HEK293 (cell line): Measurements from ENCODE around the gene NDFIP2.

ENCODE experiments used
- CTCF ChIA-PET: fragments of 350-600 bp; formaldehyde crosslinking; extraction: SDS; loops from one replicate; lab custom pipeline; 2021; ENCODE audit warnings: antibody characterized with exemption; lab: Yijun Ruan, JAX
- POLR2A ChIA-PET: fragments of 300-600 bp; formaldehyde crosslinking; extraction: SDS; loops from one replicate; lab custom pipeline; 2020; ENCODE audit warnings: antibody characterized with exemption, inconsistent platforms; lab: Yijun Ruan, JAX
- H3K27ac ChIP-seq: fragments of 200-500 bp; sonication (Bioruptor generic); 2 replicates; pipeline ENCODE4 v1.5.1; 2014; ENCODE audit warnings: low read depth, low read length, control low read depth, inconsistent platforms; ENCODE audit errors: extremely low read depth
- H3K36me3 ChIP-seq, 2 experiments: fragments of 200-500 bp in 1 of 2; sonication (Bioruptor generic) in 1 of 2; 1 replicate in 1 of 2; 2 replicates in 1 of 2; pipeline ENCODE4 v1.5.1; 2014 to 2017; ENCODE audit warnings: inconsistent platforms in 2 of 2, low read length in 2 of 2; ENCODE audit not compliant: control insufficient read depth in 2 of 2, insufficient read depth in 1 of 2
- H3K4me1 ChIP-seq: fragments of 200-500 bp; sonication (Bioruptor generic); 2 replicates; pipeline ENCODE4 v1.5.1; 2014; ENCODE audit warnings: mild to moderate bottlenecking, low read length, inconsistent platforms; ENCODE audit not compliant: control insufficient read depth, insufficient read depth
- H3K4me3 ChIP-seq: 2 replicates; pipeline ENCODE4 v1.5.1; 2011; ENCODE audit warnings: low read depth, mild to moderate bottlenecking, control low read depth, low read length, moderate library complexity
- H3K9me3 ChIP-seq: fragments of 200-500 bp; sonication (Bioruptor generic); 2 replicates; pipeline ENCODE4 v1.5.1; 2014; ENCODE audit warnings: low read depth, low read length, inconsistent platforms; ENCODE audit not compliant: control insufficient read depth, insufficient read depth
- EGR2 ChIP-seq: fragments of 450-650 bp; formaldehyde crosslinking; IDR thresholded peaks from 2 replicates; pipeline ENCODE4 v1.5.1; 2016; ENCODE audit warnings: low read depth, missing biosample characterization, missing genetic modification characterization
- FEZF1 ChIP-seq: fragments of 450-650 bp; formaldehyde crosslinking; IDR thresholded peaks from 2 replicates; pipeline ENCODE4 v1.5.1; 2016; ENCODE audit warnings: missing biosample characterization, missing genetic modification characterization
- GLIS2 ChIP-seq: fragments of 450-650 bp; formaldehyde crosslinking; IDR thresholded peaks from 2 replicates; pipeline ENCODE4 v1.5.1; 2016; ENCODE audit warnings: missing biosample characterization, missing genetic modification characterization
- MYNN ChIP-seq: fragments of 450-650 bp; formaldehyde crosslinking; IDR thresholded peaks from 2 replicates; pipeline ENCODE4 v1.5.1; 2016; ENCODE audit warnings: missing biosample characterization, missing genetic modification characterization, borderline replicate concordance
- ZNF146 ChIP-seq: fragments of 450-650 bp; formaldehyde crosslinking; IDR thresholded peaks from 2 replicates; pipeline ENCODE4 v1.5.1; 2016; ENCODE audit warnings: missing biosample characterization, missing genetic modification characterization
- ZNF423 ChIP-seq: fragments of 450-650 bp; formaldehyde crosslinking; IDR thresholded peaks from 2 replicates; pipeline ENCODE4 v1.5.1; 2016; ENCODE audit warnings: missing biosample characterization, missing genetic modification characterization
- ZNF555 ChIP-seq: fragments of 450-650 bp; formaldehyde crosslinking; conservative IDR thresholded peaks from 2 replicates; pipeline ENCODE4 v1.5.1; 2017; ENCODE audit warnings: missing biosample characterization, mild to moderate bottlenecking, missing genetic modification characterization, inconsistent platforms
- ZNF585B ChIP-seq: fragments of 450-650 bp; formaldehyde crosslinking; IDR thresholded peaks from 2 replicates; pipeline ENCODE4 v1.5.1; 2016; ENCODE audit warnings: missing biosample characterization, missing genetic modification characterization
- ZNF660 ChIP-seq: fragments of 450-650 bp; IDR thresholded peaks from 2 replicates; pipeline ENCODE4 v1.5.1; 2018; ENCODE audit warnings: missing biosample characterization, mild to moderate bottlenecking, missing genetic modification characterization
- ZNF791 ChIP-seq: fragments of 450-650 bp; formaldehyde crosslinking; IDR thresholded peaks from 2 replicates; pipeline ENCODE4 v1.5.1; 2016; ENCODE audit warnings: missing biosample characterization, missing genetic modification characterization
- ZSCAN30 ChIP-seq: fragments of 450-650 bp; IDR thresholded peaks from 2 replicates; pipeline ENCODE4 v1.5.1; 2018; ENCODE audit warnings: missing biosample characterization, mild to moderate bottlenecking, missing genetic modification characterization, moderate library complexity
- TF ChIP-seq, protein P1 (sequence below): fragments of 450-650 bp; formaldehyde crosslinking; IDR thresholded peaks from 2 replicates; pipeline ENCODE4 v1.5.1; 2016; ENCODE audit warnings: missing biosample characterization, missing genetic modification characterization
- TF ChIP-seq, protein P2 (sequence below): fragments of 450-650 bp; formaldehyde crosslinking; IDR thresholded peaks from 2 replicates; pipeline ENCODE4 v1.5.1; 2016; ENCODE audit warnings: missing biosample characterization, missing genetic modification characterization, borderline replicate concordance
- TF ChIP-seq, protein P3 (sequence below): IDR thresholded peaks from 2 replicates; pipeline ENCODE4 v1.6.1; 2011; ENCODE audit warnings: mild to moderate bottlenecking, low read depth, low read length, borderline replicate concordance
- TF ChIP-seq, protein P4 (sequence below): fragments of 450-650 bp; formaldehyde crosslinking; IDR thresholded peaks from 2 replicates; pipeline ENCODE4 v1.5.1; 2016; ENCODE audit warnings: missing biosample characterization, missing genetic modification characterization
- TF ChIP-seq, protein P5 (sequence below): fragments of 450-650 bp; formaldehyde crosslinking; IDR thresholded peaks from 2 replicates; pipeline ENCODE4 v1.5.1; 2016; ENCODE audit warnings: missing biosample characterization, missing genetic modification characterization
- TF ChIP-seq, protein P6 (sequence below): fragments of 450-650 bp; formaldehyde crosslinking; IDR thresholded peaks from 2 replicates; pipeline ENCODE4 v1.5.1; 2016; ENCODE audit warnings: missing biosample characterization, missing genetic modification characterization

NDFIP2 gene

DNA sequence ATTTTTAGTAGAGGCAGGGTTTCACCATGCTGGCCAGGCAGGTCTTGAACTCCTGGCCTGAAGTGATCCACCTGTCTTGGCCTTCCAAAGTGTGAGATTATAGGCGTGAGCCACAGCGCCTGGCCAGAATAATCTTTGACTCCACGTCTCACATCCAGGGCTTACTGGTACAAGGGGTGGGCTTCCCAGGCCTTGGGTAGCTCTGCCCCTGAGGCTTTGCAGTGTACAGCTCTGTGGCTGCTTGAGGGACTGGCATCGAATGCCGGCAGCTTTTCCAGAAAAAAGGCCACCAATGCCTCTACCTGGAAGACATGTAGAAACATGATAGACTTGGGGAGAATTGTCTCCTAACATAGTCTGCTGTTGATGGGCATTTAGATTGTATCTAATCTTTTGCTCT is 57.8 kb downstream of the NDFIP2 start:
- TF ChIP-seq ZNF146 (tag by site-specific recombination) (no peak), EGR2 (no peak), FEZF1 (tag by site-specific recombination) (no peak), ZNF585B (tag by site-specific recombination) (no peak), ZNF660 (tag by site-specific recombination) (no peak), GLIS2 (tag by site-specific recombination) (no peak), ZNF555 (tag by site-specific recombination) (no peak), ZNF791 (no peak), ZSCAN30 (no peak), ZNF423 (no peak), MYNN (tag by site-specific recombination) (no peak)
- TF ChIP-seq, protein P1, sequence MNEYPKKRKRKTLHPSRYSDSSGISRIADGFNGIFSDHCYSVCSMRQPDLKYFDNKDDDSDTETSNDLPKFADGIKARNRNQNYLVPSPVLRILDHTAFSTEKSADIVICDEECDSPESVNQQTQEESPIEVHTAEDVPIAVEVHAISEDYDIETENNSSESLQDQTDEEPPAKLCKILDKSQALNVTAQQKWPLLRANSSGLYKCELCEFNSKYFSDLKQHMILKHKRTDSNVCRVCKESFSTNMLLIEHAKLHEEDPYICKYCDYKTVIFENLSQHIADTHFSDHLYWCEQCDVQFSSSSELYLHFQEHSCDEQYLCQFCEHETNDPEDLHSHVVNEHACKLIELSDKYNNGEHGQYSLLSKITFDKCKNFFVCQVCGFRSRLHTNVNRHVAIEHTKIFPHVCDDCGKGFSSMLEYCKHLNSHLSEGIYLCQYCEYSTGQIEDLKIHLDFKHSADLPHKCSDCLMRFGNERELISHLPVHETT (tag by site-specific recombination) = no peak
- TF ChIP-seq, protein P2, sequence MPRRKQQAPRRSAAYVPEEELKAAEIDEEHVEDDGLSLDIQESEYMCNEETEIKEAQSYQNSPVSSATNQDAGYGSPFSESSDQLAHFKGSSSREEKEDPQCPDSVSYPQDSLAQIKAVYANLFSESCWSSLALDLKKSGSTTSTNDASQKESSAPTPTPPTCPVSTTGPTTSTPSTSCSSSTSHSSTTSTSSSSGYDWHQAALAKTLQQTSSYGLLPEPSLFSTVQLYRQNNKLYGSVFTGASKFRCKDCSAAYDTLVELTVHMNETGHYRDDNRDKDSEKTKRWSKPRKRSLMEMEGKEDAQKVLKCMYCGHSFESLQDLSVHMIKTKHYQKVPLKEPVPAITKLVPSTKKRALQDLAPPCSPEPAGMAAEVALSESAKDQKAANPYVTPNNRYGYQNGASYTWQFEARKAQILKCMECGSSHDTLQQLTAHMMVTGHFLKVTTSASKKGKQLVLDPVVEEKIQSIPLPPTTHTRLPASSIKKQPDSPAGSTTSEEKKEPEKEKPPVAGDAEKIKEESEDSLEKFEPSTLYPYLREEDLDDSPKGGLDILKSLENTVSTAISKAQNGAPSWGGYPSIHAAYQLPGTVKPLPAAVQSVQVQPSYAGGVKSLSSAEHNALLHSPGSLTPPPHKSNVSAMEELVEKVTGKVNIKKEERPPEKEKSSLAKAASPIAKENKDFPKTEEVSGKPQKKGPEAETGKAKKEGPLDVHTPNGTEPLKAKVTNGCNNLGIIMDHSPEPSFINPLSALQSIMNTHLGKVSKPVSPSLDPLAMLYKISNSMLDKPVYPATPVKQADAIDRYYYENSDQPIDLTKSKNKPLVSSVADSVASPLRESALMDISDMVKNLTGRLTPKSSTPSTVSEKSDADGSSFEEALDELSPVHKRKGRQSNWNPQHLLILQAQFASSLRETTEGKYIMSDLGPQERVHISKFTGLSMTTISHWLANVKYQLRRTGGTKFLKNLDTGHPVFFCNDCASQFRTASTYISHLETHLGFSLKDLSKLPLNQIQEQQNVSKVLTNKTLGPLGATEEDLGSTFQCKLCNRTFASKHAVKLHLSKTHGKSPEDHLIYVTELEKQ = no peak
- TF ChIP-seq, protein P3, sequence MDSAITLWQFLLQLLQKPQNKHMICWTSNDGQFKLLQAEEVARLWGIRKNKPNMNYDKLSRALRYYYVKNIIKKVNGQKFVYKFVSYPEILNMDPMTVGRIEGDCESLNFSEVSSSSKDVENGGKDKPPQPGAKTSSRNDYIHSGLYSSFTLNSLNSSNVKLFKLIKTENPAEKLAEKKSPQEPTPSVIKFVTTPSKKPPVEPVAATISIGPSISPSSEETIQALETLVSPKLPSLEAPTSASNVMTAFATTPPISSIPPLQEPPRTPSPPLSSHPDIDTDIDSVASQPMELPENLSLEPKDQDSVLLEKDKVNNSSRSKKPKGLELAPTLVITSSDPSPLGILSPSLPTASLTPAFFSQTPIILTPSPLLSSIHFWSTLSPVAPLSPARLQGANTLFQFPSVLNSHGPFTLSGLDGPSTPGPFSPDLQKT = no peak
- TF ChIP-seq, protein P4, sequence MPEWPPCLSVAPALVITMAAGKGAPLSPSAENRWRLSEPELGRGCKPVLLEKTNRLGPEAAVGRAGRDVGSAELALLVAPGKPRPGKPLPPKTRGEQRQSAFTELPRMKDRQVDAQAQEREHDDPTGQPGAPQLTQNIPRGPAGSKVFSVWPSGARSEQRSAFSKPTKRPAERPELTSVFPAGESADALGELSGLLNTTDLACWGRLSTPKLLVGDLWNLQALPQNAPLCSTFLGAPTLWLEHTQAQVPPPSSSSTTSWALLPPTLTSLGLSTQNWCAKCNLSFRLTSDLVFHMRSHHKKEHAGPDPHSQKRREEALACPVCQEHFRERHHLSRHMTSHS = no peak
- TF ChIP-seq, protein P5, sequence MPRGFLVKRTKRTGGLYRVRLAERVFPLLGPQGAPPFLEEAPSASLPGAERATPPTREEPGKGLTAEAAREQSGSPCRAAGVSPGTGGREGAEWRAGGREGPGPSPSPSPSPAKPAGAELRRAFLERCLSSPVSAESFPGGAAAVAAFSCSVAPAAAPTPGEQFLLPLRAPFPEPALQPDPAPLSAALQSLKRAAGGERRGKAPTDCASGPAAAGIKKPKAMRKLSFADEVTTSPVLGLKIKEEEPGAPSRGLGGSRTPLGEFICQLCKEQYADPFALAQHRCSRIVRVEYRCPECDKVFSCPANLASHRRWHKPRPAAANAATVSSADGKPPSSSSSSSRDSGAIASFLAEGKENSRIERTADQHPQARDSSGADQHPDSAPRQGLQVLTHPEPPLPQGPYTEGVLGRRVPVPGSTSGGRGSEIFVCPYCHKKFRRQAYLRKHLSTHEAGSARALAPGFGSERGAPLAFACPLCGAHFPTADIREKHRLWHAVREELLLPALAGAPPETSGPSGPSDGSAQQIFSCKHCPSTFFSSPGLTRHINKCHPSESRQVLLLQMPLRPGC (tag by site-specific recombination) = no peak
- TF ChIP-seq, protein P6, sequence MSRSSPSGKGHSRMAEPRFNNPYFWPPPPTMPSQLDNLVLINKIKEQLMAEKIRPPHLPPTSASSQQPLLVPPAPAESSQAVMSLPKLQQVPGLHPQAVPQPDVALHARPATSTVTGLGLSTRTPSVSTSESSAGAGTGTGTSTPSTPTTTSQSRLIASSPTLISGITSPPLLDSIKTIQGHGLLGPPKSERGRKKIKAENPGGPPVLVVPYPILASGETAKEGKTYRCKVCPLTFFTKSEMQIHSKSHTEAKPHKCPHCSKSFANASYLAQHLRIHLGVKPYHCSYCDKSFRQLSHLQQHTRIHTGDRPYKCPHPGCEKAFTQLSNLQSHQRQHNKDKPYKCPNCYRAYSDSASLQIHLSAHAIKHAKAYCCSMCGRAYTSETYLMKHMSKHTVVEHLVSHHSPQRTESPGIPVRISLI (tag by site-specific recombination) = no peak
- CTCF ChIA-PET = interaction anchor here (0.6 to 4.7 kb wide), 3 partner anchors 113 to 607 kb away, joined by 3 to 30 read pairs (median 3); no protein-coding TSS in a partner anchor
- Histone ChIP-seq H3K27ac (no peak overlapping the region), H3K4me3 (no peak overlapping the region), H3K9me3 (no peaks in the 10 kb centered on the region), H3K4me1 (no peaks in the 10 kb centered on the region), H3K36me3 (peaks cover 0 to 18% of the 10 kb centered on the region in 2 experiments; a peak in 1 of 3 replicates)
- POLR2A ChIA-PET = no interaction called here
